Trophoblast cell (in vitro differentiated cells and primary cell): ENCODE data around the gene NUDT3.
"Not testable (repeated sequence)": the region's sequence is repeated elsewhere in the genome, so short reads cannot be mapped to it uniquely, and the experiment has no call there.

Source experiments
- DNase-seq, 2 donors: peaks; one replicate each; pipeline ENCODE4 v3.0.0-alpha.2; 2016
- H2AFZ ChIP-seq: 2 replicates; pipeline ENCODE4 v1.6.1; 2013; ENCODE audit warnings: low read length, moderate library complexity, mild to moderate bottlenecking; ENCODE audit not compliant: insufficient read depth, poor library complexity
- H2AK5ac ChIP-seq: 2 replicates; pipeline ENCODE4 v1.6.1; 2013; ENCODE audit warnings: mild to moderate bottlenecking, low read length
- H2BK120ac ChIP-seq: 2 replicates; pipeline ENCODE4 v1.6.1; 2013; ENCODE audit warnings: low read length, mild to moderate bottlenecking, moderate library complexity; ENCODE audit not compliant: insufficient read depth, poor library complexity
- H2BK12ac ChIP-seq: 2 replicates; pipeline ENCODE4 v1.6.1; 2013; ENCODE audit warnings: mild to moderate bottlenecking, low read length, moderate library complexity
- H2BK5ac ChIP-seq: 2 replicates; pipeline ENCODE4 v1.6.1; 2013; ENCODE audit warnings: low read length, low read depth, moderate library complexity, mild to moderate bottlenecking; ENCODE audit not compliant: poor library complexity
- H3K14ac ChIP-seq: 2 replicates; pipeline ENCODE4 v1.6.1; 2013; ENCODE audit warnings: mild to moderate bottlenecking, low read length
- H3K18ac ChIP-seq: 2 replicates; pipeline ENCODE4 v1.6.1; 2013; ENCODE audit warnings: mild to moderate bottlenecking, low read length
- H3K23ac ChIP-seq: 2 replicates; pipeline ENCODE4 v1.6.1; 2013; ENCODE audit warnings: low read length
- H3K27ac ChIP-seq: 2 replicates; pipeline ENCODE4 v1.5.1; 2013; ENCODE audit warnings: low read depth, mild to moderate bottlenecking, inconsistent platforms, low read length, moderate library complexity
- H3K27me3 ChIP-seq: 2 replicates; pipeline ENCODE4 v1.6.1; 2013; ENCODE audit warnings: inconsistent platforms, mild to moderate bottlenecking, low read length, moderate library complexity; ENCODE audit not compliant: insufficient read depth
- H3K36me3 ChIP-seq, 2 experiments: 1 replicate in 1 of 2; 2 replicates in 1 of 2; pipeline ENCODE4 v1.6.1; 2013; ENCODE audit warnings: low read length in 2 of 2, mild to moderate bottlenecking in 2 of 2, moderate library complexity in 1 of 2; ENCODE audit not compliant: insufficient read depth in 2 of 2, control insufficient read depth in 1 of 2
- H3K4ac ChIP-seq: 2 replicates; pipeline ENCODE4 v1.6.1; 2013; ENCODE audit warnings: low read depth, mild to moderate bottlenecking, low read length, moderate library complexity
- H3K4me1 ChIP-seq, 2 experiments: 1 replicate in 1 of 2; 2 replicates in 1 of 2; pipeline ENCODE4 v1.6.1; 2013; ENCODE audit warnings: low read length in 2 of 2, mild to moderate bottlenecking in 2 of 2, moderate library complexity in 1 of 2; ENCODE audit not compliant: insufficient read depth in 2 of 2, control insufficient read depth in 1 of 2
- H3K4me2 ChIP-seq: 2 replicates; pipeline ENCODE4 v1.6.1; 2013; ENCODE audit warnings: inconsistent platforms, mild to moderate bottlenecking, low read length, moderate library complexity
- H3K4me3 ChIP-seq: 2 replicates; pipeline ENCODE4 v1.5.1; 2013; ENCODE audit warnings: mild to moderate bottlenecking, low read depth, low read length, inconsistent platforms
- H3K79me1 ChIP-seq: one replicate; pipeline ENCODE4 v1.6.1; 2013; ENCODE audit warnings: low read length
- H3K79me2 ChIP-seq: 2 replicates; pipeline ENCODE4 v1.6.1; 2013; ENCODE audit warnings: low read length, mild to moderate bottlenecking; ENCODE audit not compliant: control insufficient read depth, insufficient read depth, poor library complexity
- H3K9ac ChIP-seq: 2 replicates; pipeline ENCODE4 v1.6.1; 2013; ENCODE audit warnings: mild to moderate bottlenecking, low read length
- H3K9me3 ChIP-seq: 2 replicates; pipeline ENCODE4 v1.6.1; 2013; ENCODE audit warnings: low read depth, mild to moderate bottlenecking, control low read depth, inconsistent platforms, low read length; ENCODE audit not compliant: insufficient read depth
- H4K12ac ChIP-seq: 2 replicates; pipeline ENCODE4 v1.6.1; 2013; ENCODE audit warnings: low read depth, mild to moderate bottlenecking, low read length, moderate library complexity
- H4K8ac ChIP-seq: 2 replicates; pipeline ENCODE4 v1.6.1; 2013; ENCODE audit warnings: low read depth, mild to moderate bottlenecking, low read length, moderate library complexity
- H4K91ac ChIP-seq: one replicate; pipeline ENCODE4 v1.6.1; 2013; ENCODE audit warnings: low read depth, mild to moderate bottlenecking, low read length, moderate library complexity
- WGBS: extraction: QIAGEN DNeasy Blood & Tissue Kit; methylation state at CpG from one replicate; pipeline ENCODE4 v1.1.7; 2013; ENCODE audit warnings: missing lambda C conversion rate; ENCODE audit not compliant: insufficient read length, insufficient coverage; ENCODE audit errors: extremely low coverage; 5-methylcytosine and 5-hydroxymethylcytosine counted together

The NUDT3 gene

GRCh38 chr6:34245032-34245760 is 147.3 kb downstream of the NUDT3 start:
- H3K14ac ChIP-seq, H3K4ac ChIP-seq, H3K23ac ChIP-seq, H2BK12ac ChIP-seq, H2AFZ ChIP-seq, H2BK120ac ChIP-seq, H3K4me3 ChIP-seq, H4K91ac ChIP-seq, H3K27ac ChIP-seq, H3K4me2 ChIP-seq, H3K18ac ChIP-seq, H2AK5ac ChIP-seq, H3K9ac ChIP-seq, H4K8ac ChIP-seq, H2BK5ac ChIP-seq, H3K79me2 ChIP-seq, H4K12ac ChIP-seq, H3K9me3 ChIP-seq, H3K27me3 ChIP-seq, DNase-seq: not testable (repeated sequence)
- no CpG with 5 or more reads among the region's 13 CpGs for WGBS
- H3K79me1 ChIP-seq, result peaks cover 10% of the 10 kb centered on the region
- H3K36me3 ChIP-seq, result peaks cover 45 to 48% of the 10 kb centered on the region in 2 experiments
- peaks cover 11 to 27% of the 10 kb centered on the region in 2 experiments for H3K4me1 ChIP-seq

DNA sequence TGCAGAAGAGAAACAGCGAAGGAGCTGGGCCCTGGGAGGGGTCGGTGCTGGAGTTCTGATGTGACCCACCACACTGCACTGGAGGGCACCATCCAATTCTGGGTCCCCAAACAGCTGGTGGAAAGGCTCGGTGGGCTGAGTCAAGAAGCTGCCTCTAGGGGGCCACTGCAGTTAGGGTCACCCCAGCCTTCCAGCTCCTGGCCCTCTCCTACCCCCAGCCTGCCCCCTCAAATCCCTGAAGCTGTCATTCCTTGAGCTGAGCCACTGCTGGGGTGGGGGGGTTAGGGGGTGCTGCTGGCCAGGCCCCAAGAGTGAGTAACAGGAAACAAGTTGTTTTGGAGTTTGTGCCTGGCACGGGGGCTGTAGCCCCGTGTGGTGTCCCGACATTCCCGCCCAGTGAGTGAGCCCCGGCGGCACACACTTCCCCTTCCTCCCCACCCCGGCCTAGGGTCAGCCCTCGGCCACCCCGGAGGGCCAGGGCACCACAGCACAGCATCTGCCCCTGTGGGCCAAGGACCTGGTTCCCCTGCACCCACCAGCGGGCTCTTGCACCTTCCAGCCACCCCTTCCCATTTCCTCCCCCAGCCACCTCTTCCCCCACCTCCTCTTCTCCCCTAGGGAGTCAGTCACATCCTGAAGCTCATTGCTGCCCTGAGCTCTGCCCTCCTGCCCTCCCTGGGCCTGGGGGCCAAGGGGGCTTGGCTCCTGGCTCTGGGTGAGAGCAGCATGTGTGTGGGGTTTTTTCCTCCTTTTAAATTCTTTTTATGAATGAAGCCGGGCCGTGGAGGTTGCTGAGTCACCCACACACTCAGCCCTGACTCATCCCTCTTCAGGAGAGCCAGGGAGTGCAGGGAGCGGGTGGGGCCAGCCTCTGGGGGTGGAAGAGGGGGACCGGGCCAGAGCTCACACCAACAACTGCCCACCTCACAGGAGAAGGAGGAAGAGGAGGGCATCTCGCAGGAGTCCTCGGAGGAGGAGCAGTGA is 148.3 kb downstream of the NUDT3 start:
- no CpG with 5 or more reads among the region's 19 CpGs for WGBS
- no peak overlapping the region for H3K4me2 ChIP-seq

GRCh38 chr6:34243131-34243771 is 149.2 kb downstream of the NUDT3 start:
- H3K9me3 ChIP-seq, result no peaks in the 10 kb centered on the region
- H4K8ac ChIP-seq, result no peak overlapping the region
- H4K12ac ChIP-seq, result no peak overlapping the region
- no CpG with 5 or more reads among the region's 5 CpGs for WGBS
- H2AFZ ChIP-seq, result no peak overlapping the region
- no peak overlapping the region for H3K23ac ChIP-seq
- H3K27me3 ChIP-seq, result no peaks in the 10 kb centered on the region
- H3K9ac ChIP-seq, result no peak overlapping the region
- H3K79me1 ChIP-seq, result peaks cover 9% of the 10 kb centered on the region
- no peak overlapping the region for H2BK12ac ChIP-seq
- H2BK5ac ChIP-seq, result no peak overlapping the region
- H3K4me1 ChIP-seq, result peaks cover 15 to 34% of the 10 kb centered on the region in 2 experiments
- H3K79me2 ChIP-seq, result peaks cover 6% of the 10 kb centered on the region
- H2AK5ac ChIP-seq, result no peak overlapping the region
- no peak overlapping the region for H3K18ac ChIP-seq
- no peak overlapping the region for H3K4me3 ChIP-seq
- peaks cover 45 to 52% of the 10 kb centered on the region in 2 experiments for H3K36me3 ChIP-seq
- no peak overlapping the region for H3K4me2 ChIP-seq
- H3K14ac ChIP-seq, result no peak overlapping the region
- H3K4ac ChIP-seq, result no peak overlapping the region
- no peak overlapping the region for H4K91ac ChIP-seq
- H2BK120ac ChIP-seq, result no peak overlapping the region
- no peak for DNase-seq
- H3K27ac ChIP-seq, result no peak overlapping the region

More for the DNA sequence above, 148.3 kb downstream of the NUDT3 start:
- H3K27me3 ChIP-seq, result no peaks in the 10 kb centered on the region
- H3K79me2 ChIP-seq, result peaks cover 4% of the 10 kb centered on the region
- peak overlapping the region; percentile 39 for H4K12ac ChIP-seq
- H3K14ac ChIP-seq, result peak overlapping the region; percentile 59
- H4K8ac ChIP-seq, result no peak overlapping the region
- H3K27ac ChIP-seq, result peak overlapping the region; percentile 29
- peaks cover 45 to 52% of the 10 kb centered on the region in 2 experiments for H3K36me3 ChIP-seq
- H3K9ac ChIP-seq, result no peak overlapping the region
- no peak overlapping the region for H2BK120ac ChIP-seq
- H3K4me3 ChIP-seq, result no peak overlapping the region
- H3K79me1 ChIP-seq, result peaks cover 8% of the 10 kb centered on the region
- H2BK12ac ChIP-seq, result no peak overlapping the region
- peak overlapping the region; percentile 21 for H3K4ac ChIP-seq
- no peak overlapping the region for H2AK5ac ChIP-seq
- H3K23ac ChIP-seq, result no peak overlapping the region
- H3K4me1 ChIP-seq, result peaks cover 11 to 30% of the 10 kb centered on the region in 2 experiments
- no peaks in the 10 kb centered on the region for H3K9me3 ChIP-seq
- H2AFZ ChIP-seq, result peak overlapping the region; percentile 37
- peak overlapping the region; percentile 47 for H4K91ac ChIP-seq
- no peak overlapping the region for H3K18ac ChIP-seq
- no peak overlapping the region for H2BK5ac ChIP-seq
- peak; percentile 59 to 72 for DNase-seq
